SK-N-SH treated with all-trans-retinoic acid at 6 μM for 48 hours (cell line): ENCODE data around the gene EFCAB5.

Experiments used
- ATAC-seq: fragments of 200-7000 bp; cut with Tn5 transposase; 3 replicates; pipeline ENCODE4 v1.9.1; 2020; ENCODE audit warnings: mild to moderate bottlenecking, moderate library complexity
- ARNTL ChIP-seq: fragments of 450-650 bp; formaldehyde crosslinking; IDR thresholded peaks from 2 replicates; pipeline ENCODE4 v1.5.0; 2020; ENCODE audit warnings: low read depth, mild to moderate bottlenecking, moderate library complexity, borderline replicate concordance
- BACH2 ChIP-seq: fragments of 250-450 bp; sonication (Bioruptor Pico); IDR thresholded peaks from 2 replicates; pipeline ENCODE4 v1.9.0; 2021; ENCODE audit warnings: mild to moderate bottlenecking, borderline replicate concordance
- CREB5 ChIP-seq: fragments of 250-450 bp; sonication (Bioruptor Pico); IDR thresholded peaks from 2 replicates; pipeline ENCODE4 v1.5.1; 2020; ENCODE audit warnings: low read depth, mild to moderate bottlenecking, moderate library complexity
- CSDC2 ChIP-seq: fragments of 250-450 bp; sonication (Bioruptor Pico); IDR thresholded peaks from 2 replicates; pipeline ENCODE4 v1.5.0; 2020; ENCODE audit warnings: mild to moderate bottlenecking, moderate library complexity
- CSRNP3 ChIP-seq: fragments of 250-450 bp; sonication (Bioruptor Pico); IDR thresholded peaks from 2 replicates; pipeline ENCODE4 v1.5.1; 2021; ENCODE audit warnings: mild to moderate bottlenecking, moderate library complexity
- ESRRG ChIP-seq: fragments of 250-450 bp; sonication (Bioruptor Pico); IDR thresholded peaks from 2 replicates; pipeline ENCODE4 v1.6.1; 2021; ENCODE audit warnings: mild to moderate bottlenecking
- GLIS3 ChIP-seq: fragments of 250-450 bp; sonication (Bioruptor Pico); IDR thresholded peaks from 2 replicates; pipeline ENCODE4 v1.5.0; 2020; ENCODE audit warnings: mild to moderate bottlenecking, moderate library complexity
- ISL1 ChIP-seq: fragments of 250-450 bp; sonication (Bioruptor Pico); IDR thresholded peaks from 2 replicates; pipeline ENCODE4 v2.1.2; 2022; ENCODE audit warnings: mild to moderate bottlenecking, moderate library complexity
- OSR1 ChIP-seq: fragments of 250-450 bp; sonication (Bioruptor Pico); IDR thresholded peaks from 2 replicates; pipeline ENCODE4 v1.8.0; 2022; ENCODE audit warnings: moderate library complexity, mild to moderate bottlenecking, inconsistent platforms
- PPARA ChIP-seq: fragments of 250-450 bp; sonication (Bioruptor Pico); IDR thresholded peaks from 2 replicates; pipeline ENCODE4 v1.5.0; 2020; ENCODE audit warnings: mild to moderate bottlenecking, borderline replicate concordance
- RARB ChIP-seq: fragments of 250-450 bp; sonication (Bioruptor Pico); IDR thresholded peaks from 2 replicates; pipeline ENCODE4 v1.8.0; 2021; ENCODE audit warnings: mild to moderate bottlenecking, moderate library complexity
- SNAI2 ChIP-seq: fragments of 250-450 bp; sonication (Bioruptor Pico); IDR thresholded peaks from 2 replicates; pipeline ENCODE4 v1.5.0; 2020; ENCODE audit warnings: mild to moderate bottlenecking, moderate library complexity
- TCF4 ChIP-seq: fragments of 250-450 bp; sonication (Bioruptor Pico); IDR thresholded peaks from 2 replicates; pipeline ENCODE4 v1.8.0; 2021; ENCODE audit warnings: mild to moderate bottlenecking, moderate library complexity, borderline replicate concordance
- TOX ChIP-seq: fragments of 250-450 bp; sonication (Bioruptor Pico); IDR thresholded peaks from 2 replicates; pipeline ENCODE4 v1.8.0; 2021; ENCODE audit warnings: mild to moderate bottlenecking, moderate library complexity, borderline replicate concordance
- TSHZ2 ChIP-seq: fragments of 250-450 bp; sonication (Bioruptor Pico); IDR thresholded peaks from 2 replicates; pipeline ENCODE4 v1.5.0; 2020; ENCODE audit warnings: mild to moderate bottlenecking, moderate library complexity
- ZC3H10 ChIP-seq: fragments of 250-450 bp; sonication (Bioruptor Pico); IDR thresholded peaks from 2 replicates; pipeline ENCODE4 v1.5.1; 2021; ENCODE audit warnings: mild to moderate bottlenecking, moderate library complexity
- ZFP3 ChIP-seq: fragments of 250-450 bp; sonication (Bioruptor Pico); IDR thresholded peaks from 2 replicates; pipeline ENCODE4 v1.5.0; 2020; ENCODE audit warnings: mild to moderate bottlenecking, moderate library complexity
- ZFP30 ChIP-seq: fragments of 450-650 bp; formaldehyde crosslinking; IDR thresholded peaks from 2 replicates; pipeline ENCODE4 v1.5.0; 2022; ENCODE audit warnings: mild to moderate bottlenecking, moderate library complexity
- ZNF70 ChIP-seq: fragments of 450-650 bp; formaldehyde crosslinking; IDR thresholded peaks from 2 replicates; pipeline ENCODE4 v1.5.0; 2020; ENCODE audit warnings: mild to moderate bottlenecking, moderate library complexity
- TF ChIP-seq, protein P1 (sequence below): fragments of 250-450 bp; sonication (Bioruptor Pico); IDR thresholded peaks from 2 replicates; pipeline ENCODE4 v1.8.0; 2021; ENCODE audit warnings: low read depth, mild to moderate bottlenecking, moderate library complexity, borderline replicate concordance

EFCAB5 gene

DNA sequence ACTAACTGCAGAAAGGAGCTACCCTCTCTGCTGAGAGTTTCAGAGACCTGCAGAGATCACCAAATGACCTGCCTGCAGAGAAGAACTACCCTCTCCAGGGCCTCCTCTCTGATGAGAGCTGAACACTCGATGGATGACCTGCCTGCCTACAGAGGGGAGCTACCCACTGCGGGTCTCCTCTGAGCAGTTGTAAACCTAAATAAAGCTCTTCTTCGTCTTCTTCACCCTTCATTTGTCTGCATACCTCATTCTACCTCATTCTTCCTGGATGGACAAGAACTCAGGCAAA, 35.6 kb upstream of the EFCAB5 start:
- no peak for ATAC-seq
- TF ChIP-seq ESRRG (no peak), OSR1 (no peak), RARB (CRISPR knock-in tag) (no peak), CSRNP3 (CRISPR knock-in tag) (no peak), BACH2 (CRISPR knock-in tag) (no peak), ISL1 (CRISPR knock-in tag) (no peak), CREB5 (CRISPR knock-in tag) (no peak), CSDC2 (no peak)
- TF ChIP-seq, protein P1, sequence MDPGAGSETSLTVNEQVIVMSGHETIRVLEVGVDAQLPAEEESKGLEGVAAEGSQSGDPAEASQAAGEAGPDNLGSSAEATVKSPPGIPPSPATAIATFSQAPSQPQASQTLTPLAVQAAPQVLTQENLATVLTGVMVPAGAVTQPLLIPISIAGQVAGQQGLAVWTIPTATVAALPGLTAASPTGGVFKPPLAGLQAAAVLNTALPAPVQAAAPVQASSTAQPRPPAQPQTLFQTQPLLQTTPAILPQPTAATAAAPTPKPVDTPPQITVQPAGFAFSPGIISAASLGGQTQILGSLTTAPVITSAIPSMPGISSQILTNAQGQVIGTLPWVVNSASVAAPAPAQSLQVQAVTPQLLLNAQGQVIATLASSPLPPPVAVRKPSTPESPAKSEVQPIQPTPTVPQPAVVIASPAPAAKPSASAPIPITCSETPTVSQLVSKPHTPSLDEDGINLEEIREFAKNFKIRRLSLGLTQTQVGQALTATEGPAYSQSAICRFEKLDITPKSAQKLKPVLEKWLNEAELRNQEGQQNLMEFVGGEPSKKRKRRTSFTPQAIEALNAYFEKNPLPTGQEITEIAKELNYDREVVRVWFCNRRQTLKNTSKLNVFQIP (CRISPR knock-in tag), result no peak

- TF ChIP-seq ZNF70 (CRISPR knock-in tag) (no peak), GLIS3 (CRISPR knock-in tag) (no peak), TSHZ2 (no peak), RARB (CRISPR knock-in tag) (no peak), PPARA (CRISPR knock-in tag) (no peak), TOX (CRISPR knock-in tag) (no peak), ISL1 (CRISPR knock-in tag) (no peak), CREB5 (CRISPR knock-in tag) (no peak), OSR1 (no peak), ARNTL (CRISPR knock-in tag) (no peak), ZFP30 (CRISPR knock-in tag) (no peak), ZFP3 (CRISPR knock-in tag) (no peak)
- no peak for ATAC-seq
Observed at GRCh38 chr17:29906969-29907368, 34.5 kb upstream of the EFCAB5 start.

DNA sequence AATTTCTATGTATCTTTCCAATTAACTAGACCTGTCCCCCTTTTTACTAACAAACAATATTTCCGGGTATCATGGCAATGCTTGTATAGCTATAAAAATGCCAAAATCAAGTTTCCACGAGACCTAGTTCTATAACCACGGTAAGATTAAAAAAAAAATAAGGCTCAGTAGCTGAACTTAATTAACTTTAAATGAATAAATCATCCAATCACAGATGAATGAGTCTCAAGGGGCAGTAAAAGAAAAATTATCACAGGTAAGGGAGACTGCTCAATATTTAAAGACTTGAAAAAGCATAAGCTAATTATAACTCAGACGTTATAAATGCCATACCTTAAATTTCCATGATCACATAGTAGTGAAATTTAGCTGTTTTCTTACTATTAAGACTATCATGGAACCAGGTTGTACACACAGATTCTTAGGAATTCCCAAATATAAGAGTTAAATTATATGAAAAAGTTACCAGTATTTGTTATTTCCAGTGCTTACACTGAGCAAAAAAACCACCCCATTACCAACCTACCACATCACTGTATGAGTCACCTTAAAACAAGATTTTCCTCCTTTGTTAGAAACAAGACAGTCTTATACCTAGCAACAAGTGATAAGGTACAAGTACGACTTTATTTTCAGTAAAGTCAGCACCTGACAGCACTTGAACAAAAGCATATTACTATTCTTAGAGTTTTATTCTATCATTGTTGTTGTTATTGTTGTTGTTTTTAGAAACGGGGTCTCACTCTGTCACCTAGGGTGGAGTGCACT, 32.0 kb upstream of the EFCAB5 start:
- TF ChIP-seq PPARA (CRISPR knock-in tag), result no peak

DNA sequence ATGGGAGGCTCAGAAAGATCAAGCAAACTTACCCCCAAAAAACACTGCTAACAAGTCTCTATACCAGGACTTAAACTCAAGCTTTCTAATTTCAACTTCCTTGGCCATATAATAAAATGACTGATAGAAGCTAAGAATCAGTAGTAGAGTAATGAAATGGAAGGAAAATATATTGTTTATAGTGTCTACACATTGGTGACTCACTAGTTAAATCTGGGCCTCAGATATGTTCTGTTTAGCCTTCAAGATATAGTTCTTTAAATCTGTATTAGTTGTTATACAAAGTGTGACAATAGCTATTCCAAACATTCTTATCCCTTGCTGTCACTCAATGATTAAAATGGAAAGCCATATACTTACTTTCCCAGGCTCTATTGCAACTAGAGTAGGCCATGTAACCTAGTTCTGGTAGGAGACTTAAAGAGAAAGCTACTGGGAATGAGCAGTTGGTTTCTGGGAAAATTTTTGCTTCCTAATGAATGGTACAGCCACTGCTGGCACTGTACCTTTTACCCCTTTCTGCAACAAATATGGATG, 29.7 kb upstream of the EFCAB5 start:
- no peak for ATAC-seq
- TF ChIP-seq CSRNP3 (CRISPR knock-in tag) (no peak), ZC3H10 (CRISPR knock-in tag) (no peak), ARNTL (CRISPR knock-in tag) (no peak), TSHZ2 (no peak), GLIS3 (CRISPR knock-in tag) (no peak), TCF4 (CRISPR knock-in tag) (no peak), SNAI2 (CRISPR knock-in tag) (no peak), ISL1 (CRISPR knock-in tag) (no peak)

More for the DNA sequence above, 32.0 kb upstream of the EFCAB5 start:
- ATAC-seq, result no peak
